SK-N-SH (cell line): Measurements from ENCODE around the gene PASK. TPM values are rescaled to one million over a fixed set of nuclear protein-coding genes. Genes with fewer than 3 reads are reported as not detected.
"Not testable (repeated sequence)": the region's sequence is repeated elsewhere in the genome, so short reads cannot be mapped to it uniquely, and the experiment has no call there.

Experiments
- CTCF ChIA-PET: fragments of 300-600, 350-600 bp; formaldehyde crosslinking; extraction: SDS; loops from one replicate; lab custom pipeline; 2021; lab: Yijun Ruan, JAX
- POLR2A ChIA-PET: fragments of 350-600 bp; sonication (Branson Sonifier 250); formaldehyde crosslinking; extraction: SDS; loops from one replicate; lab custom pipeline; 2020; ENCODE audit warnings: antibody characterized with exemption, inconsistent platforms; lab: Yijun Ruan, JAX
- DNase-seq: peaks from one replicate; pipeline ENCODE4 v3.0.0; 2012
- H2AFZ ChIP-seq: fragments of 200-600 bp; sonication (generic); 2 replicates; pipeline ENCODE4 v1.8.1; 2016; ENCODE audit warnings: antibody characterized with exemption, mild to moderate bottlenecking, low read depth
- H3F3A ChIP-seq: fragments of 200-600 bp; sonication (generic); replicated peaks from 2 replicates; pipeline ENCODE3; 2016; ENCODE audit warnings: antibody characterized with exemption, mild to moderate bottlenecking; ENCODE audit not compliant: insufficient read depth
- H3K27ac ChIP-seq, 2 experiments: fragments of 200-500 bp in 1 of 2; fragments of 200-600 bp in 1 of 2; sonication (Bioruptor generic) in 1 of 2; sonication (generic), shearing (Covaris generic) in 1 of 2; 2 replicates each; pipeline versions ENCODE4 v1.5.1 to v1.6.1; 2014 to 2016; ENCODE audit warnings: low read depth in 2 of 2, inconsistent platforms in 1 of 2, low read length in 1 of 2, mild to moderate bottlenecking in 1 of 2, mixed read lengths in 1 of 2
- H3K27me3 ChIP-seq: fragments of 200-600 bp; sonication (generic), shearing (Covaris generic); 2 replicates; pipeline ENCODE4 v1.6.1; 2016; ENCODE audit warnings: mixed run types; ENCODE audit not compliant: insufficient read depth
- H3K36me3 ChIP-seq, 2 experiments: fragments of 200-500 bp in 1 of 2; fragments of 200-600 bp in 1 of 2; sonication (Bioruptor generic) in 1 of 2; sonication (generic) in 1 of 2; replicated peaks in 1 of 2; 2 replicates each; pipeline versions ENCODE3 to v1.5.1; 2014 to 2016; ENCODE audit warnings: low read length in 1 of 2, mild to moderate bottlenecking in 1 of 2; ENCODE audit not compliant: insufficient read depth in 2 of 2, control insufficient read depth in 1 of 2
- H3K4me1 ChIP-seq, 2 experiments: fragments of 200-500 bp in 1 of 2; fragments of 200-600 bp in 1 of 2; sonication (Bioruptor generic) in 1 of 2; sonication (generic), shearing (Covaris generic) in 1 of 2; 2 replicates each; pipeline versions ENCODE4 v1.5.1 to v1.6.1; 2014 to 2016; ENCODE audit warnings: low read depth in 1 of 2, low read length in 1 of 2, mixed run types in 1 of 2; ENCODE audit not compliant: insufficient read depth in 2 of 2, control insufficient read depth in 1 of 2
- H3K4me2 ChIP-seq: fragments of 200-600 bp; sonication (generic), shearing (Covaris generic); 2 replicates; pipeline ENCODE4 v1.6.1; 2017; ENCODE audit warnings: mixed run types
- H3K4me3 ChIP-seq, 2 experiments: fragments of 200-500 bp in 1 of 2; fragments of 200-600 bp in 1 of 2; sonication (Bioruptor generic) in 1 of 2; sonication (generic), shearing (Covaris generic) in 1 of 2; 2 replicates each; pipeline versions ENCODE4 v1.5.1 to v1.8.1; 2014 to 2016; ENCODE audit warnings: low read depth in 2 of 2, inconsistent platforms in 1 of 2, low read length in 1 of 2, mild to moderate bottlenecking in 1 of 2, mixed read lengths in 1 of 2, moderate library complexity in 1 of 2
- H3K79me2 ChIP-seq: fragments of 200-600 bp; sonication (generic); 2 replicates; pipeline ENCODE4 v1.8.1; 2017; ENCODE audit warnings: mild to moderate bottlenecking; ENCODE audit not compliant: insufficient read depth
- H3K9ac ChIP-seq: fragments of 200-600 bp; sonication (generic); 2 replicates; pipeline ENCODE4 v1.6.1; 2017; ENCODE audit warnings: mixed run types
- H3K9me2 ChIP-seq: fragments of 200-600 bp; sonication (generic); 2 replicates; pipeline ENCODE4 v1.6.1; 2017; ENCODE audit warnings: mixed run types
- H3K9me3 ChIP-seq: fragments of 200-600 bp; sonication (generic); 2 replicates; pipeline ENCODE4 v1.6.1; 2017; ENCODE audit warnings: mixed run types, mild to moderate bottlenecking, moderate library complexity
- H4K20me1 ChIP-seq: fragments of 200-600 bp; sonication (generic); 2 replicates; pipeline ENCODE4 v1.6.1; 2017; ENCODE audit warnings: mild to moderate bottlenecking, mixed run types; ENCODE audit not compliant: insufficient read depth
- CHD2 ChIP-seq: fragments of 150-350 bp; IDR thresholded peaks from 2 replicates; pipeline ENCODE4 v1.6.1; 2018; ENCODE audit warnings: low read length; ENCODE audit not compliant: partially characterized antibody
- CTCF ChIP-seq: fragments of 200-600 bp; sonication (generic); IDR thresholded peaks from 2 replicates; pipeline ENCODE4 v1.6.1; 2017; ENCODE audit warnings: antibody characterized with exemption, mild to moderate bottlenecking, moderate library complexity
- ELF1 ChIP-seq: IDR thresholded peaks from 2 replicates; pipeline ENCODE4 v1.4.0; 2012
- EZH2phosphoT487 ChIP-seq: fragments of 200-600 bp; sonication (generic); IDR thresholded peaks from 2 replicates; pipeline ENCODE4 v1.6.1; 2017; ENCODE audit warnings: low read depth, mixed run types, mild to moderate bottlenecking, antibody characterized with exemption, moderate library complexity, borderline replicate concordance
- FOSL2 ChIP-seq: IDR thresholded peaks from 2 replicates; pipeline ENCODE4 v1.4.0; 2012; ENCODE audit warnings: low read depth, mild to moderate bottlenecking, moderate library complexity, borderline replicate concordance
- FOXJ3 ChIP-seq: sonication (generic); formaldehyde crosslinking; IDR thresholded peaks from 2 replicates; pipeline ENCODE4 v1.5.1; 2020; ENCODE audit warnings: mild to moderate bottlenecking, missing genetic modification reagents
- NFIC ChIP-seq: IDR thresholded peaks from 2 replicates; pipeline ENCODE4 v1.4.0; 2012; ENCODE audit warnings: borderline replicate concordance
- POLR2AphosphoS5 ChIP-seq: IDR thresholded peaks from 2 replicates; pipeline ENCODE4 v1.6.1; 2012; ENCODE audit warnings: low read depth, low read length
- RAD21 ChIP-seq: IDR thresholded peaks from 2 replicates; pipeline ENCODE4 v1.6.1; 2012; ENCODE audit warnings: mild to moderate bottlenecking, low read length
- RCOR1 ChIP-seq: fragments of 150-350 bp; IDR thresholded peaks from 2 replicates; pipeline ENCODE4 v1.6.1; 2017; ENCODE audit warnings: antibody characterized with exemption, low read length
- RXRA ChIP-seq: IDR thresholded peaks from 2 replicates; pipeline ENCODE4 v1.4.0; 2012; ENCODE audit warnings: low read depth, mild to moderate bottlenecking, borderline replicate concordance
- SIN3A ChIP-seq: IDR thresholded peaks from 2 replicates; pipeline ENCODE4 v1.6.1; 2012; ENCODE audit warnings: low read depth, mild to moderate bottlenecking, low read length, moderate library complexity, borderline replicate concordance
- SMC3 ChIP-seq: IDR thresholded peaks from 2 replicates; pipeline ENCODE4 v1.6.1; 2012; ENCODE audit warnings: low read depth, low read length, improper control_type of control experiment
- TEAD4 ChIP-seq: IDR thresholded peaks from 2 replicates; pipeline ENCODE4 v1.4.0; 2012; ENCODE audit warnings: mild to moderate bottlenecking, borderline replicate concordance; ENCODE audit not compliant: insufficient read depth
- WGBS: methylation state at CpG from one replicate; pipeline ENCODE4 v1.1.6; 2017; ENCODE audit warnings: low lambda C conversion rate; 5-methylcytosine and 5-hydroxymethylcytosine counted together
- polyA plus RNA-seq, 3 experiments: library from polyadenylated mRNA; depleted of rRNA; stranded (reverse); fragments of >200 nt; gene quantifications; 2 replicates each; pipeline ENCODE4 v1.2.3, GENCODE V29; 2012

Gene PASK
- polyA plus RNA-seq, 1 of the 3 experiments (the other 2 are of a cell fraction), result 6.3 TPM

DNA sequence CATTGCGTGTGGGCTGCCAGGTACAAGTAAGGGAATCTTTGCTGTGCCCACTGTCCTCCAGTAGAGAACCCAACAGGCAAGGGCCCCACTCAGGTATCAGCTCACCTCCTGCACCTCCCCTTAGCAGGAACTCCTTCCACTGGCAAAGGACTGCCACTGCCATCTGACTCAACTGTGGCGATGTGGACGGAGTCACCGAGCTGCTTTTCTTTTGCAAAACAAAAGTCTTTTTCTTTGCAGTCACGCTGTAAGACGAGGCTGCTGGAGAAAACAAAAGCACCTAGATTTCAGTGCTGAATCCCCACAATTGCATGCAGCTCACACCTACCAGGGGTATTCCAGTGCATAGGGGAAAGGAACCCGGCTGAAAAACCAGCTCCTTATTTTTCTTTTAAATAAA is 55.1 kb downstream of the PASK start:
- CTCF ChIA-PET, result interaction anchor here (1.0 to 2.8 kb wide), 2 partner anchors 15 to 243 kb away, joined by 3 to 10 read pairs; no protein-coding TSS in a partner anchor
- H3K27ac ChIP-seq, result no peak overlapping the region
- H2AFZ ChIP-seq, result no peak overlapping the region
- H3K36me3 ChIP-seq, result peaks cover 29 to 92% of the 10 kb centered on the region in 2 experiments
- no peak overlapping the region for H3K4me3 ChIP-seq
- no peaks in the 10 kb centered on the region for H3K9me2 ChIP-seq
- no peaks in the 10 kb centered on the region for H3K9me3 ChIP-seq
- POLR2A ChIA-PET, result no interaction called here
- DNase-seq, result no peak
- no peaks in the 10 kb centered on the region for H3F3A ChIP-seq
- no peak for TF ChIP-seq RCOR1
- TF ChIP-seq POLR2AphosphoS5, result no peak
- no peak for TF ChIP-seq FOXJ3 (CRISPR knock-in tag)
- no peak for TF ChIP-seq TEAD4
- no peak for TF ChIP-seq FOSL2
- no peak for TF ChIP-seq CHD2
- no peak for TF ChIP-seq CTCF
- no peak for TF ChIP-seq SMC3
- TF ChIP-seq SIN3A, result no peak
- no peaks in the 10 kb centered on the region for H4K20me1 ChIP-seq
- 95% methylated on average over 7 of the region's 7 CpGs for WGBS
- no peak overlapping the region for H3K4me2 ChIP-seq
- H3K9ac ChIP-seq, result no peak overlapping the region
- H3K4me1 ChIP-seq, result no peaks in the 10 kb centered on the region
- peaks cover 15% of the 10 kb centered on the region for H3K79me2 ChIP-seq
- H3K27me3 ChIP-seq, result no peaks in the 10 kb centered on the region

DNA sequence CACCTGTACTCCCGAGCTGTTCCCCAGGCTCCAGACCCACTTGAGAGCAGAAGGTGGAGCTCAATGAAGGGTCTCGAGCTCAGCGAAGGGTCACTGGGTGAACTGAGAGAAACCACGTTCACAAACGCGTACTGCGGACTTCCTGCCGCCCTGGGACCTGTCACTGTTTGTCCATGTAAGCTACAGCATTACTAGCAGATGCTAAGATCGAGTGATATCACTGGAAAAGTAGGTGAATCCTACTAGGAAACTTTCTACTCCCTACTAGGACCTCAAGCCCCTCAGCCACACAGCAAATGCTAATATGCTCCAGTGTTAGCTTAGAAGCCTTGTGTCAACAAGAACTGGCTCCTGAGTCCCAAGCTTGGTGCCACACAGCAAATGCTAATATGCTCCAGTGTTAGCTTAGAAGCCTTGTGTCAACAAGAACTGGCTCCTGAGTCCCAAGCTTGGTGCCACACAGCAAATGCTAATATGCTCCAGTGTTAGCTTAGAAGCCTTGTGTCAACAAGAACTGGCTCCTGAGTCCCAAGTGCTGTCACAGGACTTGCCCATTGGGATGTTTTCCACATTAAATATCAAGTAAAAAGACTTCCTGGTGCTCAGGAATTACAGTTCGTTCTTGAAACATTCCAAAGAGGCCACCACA is 56.0 kb downstream of the PASK start:
- H3K4me2 ChIP-seq, H3K79me2 ChIP-seq, H3K9me3 ChIP-seq, DNase-seq, H4K20me1 ChIP-seq, H3K9me2 ChIP-seq, POLR2A ChIA-PET, H3K4me3 ChIP-seq, H3K4me1 ChIP-seq, H3K27ac ChIP-seq, H2AFZ ChIP-seq, H3K27me3 ChIP-seq, H3K9ac ChIP-seq, H3F3A ChIP-seq: not testable (repeated sequence)
- 71% methylated on average over 10 of the region's 10 CpGs for WGBS
- CTCF ChIA-PET, result interaction anchor here (0.6 to 2.8 kb wide), 4 partner anchors 15 to 456 kb away, joined by 3 to 10 read pairs (median 3); no protein-coding TSS in a partner anchor
- H3K36me3 ChIP-seq, result peaks cover 33 to 96% of the 10 kb centered on the region in 2 experiments

- H3K9me3 ChIP-seq, result no peaks in the 10 kb centered on the region
- H3K36me3 ChIP-seq, result peaks cover 34 to 96% of the 10 kb centered on the region in 2 experiments
- no peaks in the 10 kb centered on the region for H4K20me1 ChIP-seq
- WGBS, result 89% methylated on average over 8 of the region's 8 CpGs
- no peak overlapping the region for H3K9ac ChIP-seq
- POLR2A ChIA-PET, result no interaction called here
- CTCF ChIA-PET, result interaction anchor here (0.6 to 2.8 kb wide), 4 partner anchors 10 to 455 kb away, joined by 3 to 10 read pairs (median 3); partner anchors contain the start of gene MTERF4
- H3K4me2 ChIP-seq, result no peak overlapping the region
- DNase-seq, result no peak
- no peak overlapping the region for H2AFZ ChIP-seq
- H3K9me2 ChIP-seq, result no peaks in the 10 kb centered on the region
- no peaks in the 10 kb centered on the region for H3K4me1 ChIP-seq
- TF ChIP-seq RXRA (no peak), NFIC (no peak), EZH2phosphoT487 (no peak), ELF1 (no peak), RAD21 (no peak), TEAD4 (no peak), RCOR1 (no peak)
- TF ChIP-seq, all 33 proteins: peak for 0
- H3K79me2 ChIP-seq, result peaks cover 2% of the 10 kb centered on the region; the same call in 1 of the 2 replicates
- no peak overlapping the region for H3K27ac ChIP-seq
- no peak overlapping the region for H3K4me3 ChIP-seq
- H3K27me3 ChIP-seq, result no peaks in the 10 kb centered on the region
- no peaks in the 10 kb centered on the region for H3F3A ChIP-seq
Observed at GRCh38 chr2:241092677-241093076, 56.6 kb downstream of the PASK start.
